ENCODE data around the gene TSHR. TPM values are rescaled to one million over a fixed set of nuclear protein-coding genes. Genes with fewer than 3 reads are reported as not detected.

The TSHR gene
- total and polyA plus RNA-seq, 2 experiments from 2014 or later = 0.59 to 0.78 TPM

DNA sequence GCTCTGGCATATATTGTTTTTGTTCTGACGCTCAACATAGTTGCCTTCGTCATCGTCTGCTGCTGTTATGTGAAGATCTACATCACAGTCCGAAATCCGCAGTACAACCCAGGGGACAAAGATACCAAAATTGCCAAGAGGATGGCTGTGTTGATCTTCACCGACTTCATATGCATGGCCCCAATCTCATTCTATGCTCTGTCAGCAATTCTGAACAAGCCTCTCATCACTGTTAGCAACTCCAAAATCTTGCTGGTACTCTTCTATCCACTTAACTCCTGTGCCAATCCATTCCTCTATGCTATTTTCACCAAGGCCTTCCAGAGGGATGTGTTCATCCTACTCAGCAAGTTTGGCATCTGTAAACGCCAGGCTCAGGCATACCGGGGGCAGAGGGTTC lies 188.4 kb downstream of the TSHR start:
- Histone ChIP-seq H3K9me2 (ENCODE audit: insufficient read depth) (peaks cover 5% of the 10 kb centered on the region; the same call in 1 of the 2 replicates), H3K36me3 (ENCODE audit: insufficient read depth) (no peaks in the 10 kb centered on the region), H3K27ac (ENCODE audit: low read depth) (no peak overlapping the region), H3K79me2 (replicated peaks; ENCODE audit: insufficient read depth) (no peaks in the 10 kb centered on the region), H3K4me3 (no peak overlapping the region), H3K4me2 (no peak overlapping the region), H3F3A (replicated peaks; ENCODE audit: low read depth) (no peaks in the 10 kb centered on the region), H4K20me1 (replicated peaks; ENCODE audit: insufficient read depth) (no peaks in the 10 kb centered on the region), H3K27me3 (ENCODE audit: insufficient read depth) (no peaks in the 10 kb centered on the region), H3K4me1 (ENCODE audit: insufficient read depth) (no peaks in the 10 kb centered on the region), H2AFZ (no peak overlapping the region)
- no peak overlapping the region for H3K4me3 Mint-ChIP-seq
- no peaks in the 10 kb centered on the region for H3K9me3 Mint-ChIP-seq
- H3K27ac Mint-ChIP-seq = no peak overlapping the region
- no peaks in the 10 kb centered on the region for H3K4me1 Mint-ChIP-seq
- no peak for DNase-seq (ENCODE audit: low spot score)
- H3K36me3 Mint-ChIP-seq (ENCODE audit: low read depth) = no peaks in the 10 kb centered on the region
- TF ChIP-seq, protein P1, sequence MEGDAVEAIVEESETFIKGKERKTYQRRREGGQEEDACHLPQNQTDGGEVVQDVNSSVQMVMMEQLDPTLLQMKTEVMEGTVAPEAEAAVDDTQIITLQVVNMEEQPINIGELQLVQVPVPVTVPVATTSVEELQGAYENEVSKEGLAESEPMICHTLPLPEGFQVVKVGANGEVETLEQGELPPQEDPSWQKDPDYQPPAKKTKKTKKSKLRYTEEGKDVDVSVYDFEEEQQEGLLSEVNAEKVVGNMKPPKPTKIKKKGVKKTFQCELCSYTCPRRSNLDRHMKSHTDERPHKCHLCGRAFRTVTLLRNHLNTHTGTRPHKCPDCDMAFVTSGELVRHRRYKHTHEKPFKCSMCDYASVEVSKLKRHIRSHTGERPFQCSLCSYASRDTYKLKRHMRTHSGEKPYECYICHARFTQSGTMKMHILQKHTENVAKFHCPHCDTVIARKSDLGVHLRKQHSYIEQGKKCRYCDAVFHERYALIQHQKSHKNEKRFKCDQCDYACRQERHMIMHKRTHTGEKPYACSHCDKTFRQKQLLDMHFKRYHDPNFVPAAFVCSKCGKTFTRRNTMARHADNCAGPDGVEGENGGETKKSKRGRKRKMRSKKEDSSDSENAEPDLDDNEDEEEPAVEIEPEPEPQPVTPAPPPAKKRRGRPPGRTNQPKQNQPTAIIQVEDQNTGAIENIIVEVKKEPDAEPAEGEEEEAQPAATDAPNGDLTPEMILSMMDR (conservative IDR thresholded peaks at IDR 0.05; ENCODE audit: low read depth in 2 of 2) = no peak
- TF ChIP-seq EZH2phosphoT487 (IDR thresholded peaks at IDR 0.05; ENCODE audit: unreplicated experiment) (no peak), CREB1 (CRISPR knock-in tag; IDR thresholded peaks at IDR 0.05; ENCODE audit: low read depth) (no peak), POLR2AphosphoS5 (IDR thresholded peaks at IDR 0.05; ENCODE audit: low read depth) (no peak)
- TF ChIP-seq, protein P2, sequence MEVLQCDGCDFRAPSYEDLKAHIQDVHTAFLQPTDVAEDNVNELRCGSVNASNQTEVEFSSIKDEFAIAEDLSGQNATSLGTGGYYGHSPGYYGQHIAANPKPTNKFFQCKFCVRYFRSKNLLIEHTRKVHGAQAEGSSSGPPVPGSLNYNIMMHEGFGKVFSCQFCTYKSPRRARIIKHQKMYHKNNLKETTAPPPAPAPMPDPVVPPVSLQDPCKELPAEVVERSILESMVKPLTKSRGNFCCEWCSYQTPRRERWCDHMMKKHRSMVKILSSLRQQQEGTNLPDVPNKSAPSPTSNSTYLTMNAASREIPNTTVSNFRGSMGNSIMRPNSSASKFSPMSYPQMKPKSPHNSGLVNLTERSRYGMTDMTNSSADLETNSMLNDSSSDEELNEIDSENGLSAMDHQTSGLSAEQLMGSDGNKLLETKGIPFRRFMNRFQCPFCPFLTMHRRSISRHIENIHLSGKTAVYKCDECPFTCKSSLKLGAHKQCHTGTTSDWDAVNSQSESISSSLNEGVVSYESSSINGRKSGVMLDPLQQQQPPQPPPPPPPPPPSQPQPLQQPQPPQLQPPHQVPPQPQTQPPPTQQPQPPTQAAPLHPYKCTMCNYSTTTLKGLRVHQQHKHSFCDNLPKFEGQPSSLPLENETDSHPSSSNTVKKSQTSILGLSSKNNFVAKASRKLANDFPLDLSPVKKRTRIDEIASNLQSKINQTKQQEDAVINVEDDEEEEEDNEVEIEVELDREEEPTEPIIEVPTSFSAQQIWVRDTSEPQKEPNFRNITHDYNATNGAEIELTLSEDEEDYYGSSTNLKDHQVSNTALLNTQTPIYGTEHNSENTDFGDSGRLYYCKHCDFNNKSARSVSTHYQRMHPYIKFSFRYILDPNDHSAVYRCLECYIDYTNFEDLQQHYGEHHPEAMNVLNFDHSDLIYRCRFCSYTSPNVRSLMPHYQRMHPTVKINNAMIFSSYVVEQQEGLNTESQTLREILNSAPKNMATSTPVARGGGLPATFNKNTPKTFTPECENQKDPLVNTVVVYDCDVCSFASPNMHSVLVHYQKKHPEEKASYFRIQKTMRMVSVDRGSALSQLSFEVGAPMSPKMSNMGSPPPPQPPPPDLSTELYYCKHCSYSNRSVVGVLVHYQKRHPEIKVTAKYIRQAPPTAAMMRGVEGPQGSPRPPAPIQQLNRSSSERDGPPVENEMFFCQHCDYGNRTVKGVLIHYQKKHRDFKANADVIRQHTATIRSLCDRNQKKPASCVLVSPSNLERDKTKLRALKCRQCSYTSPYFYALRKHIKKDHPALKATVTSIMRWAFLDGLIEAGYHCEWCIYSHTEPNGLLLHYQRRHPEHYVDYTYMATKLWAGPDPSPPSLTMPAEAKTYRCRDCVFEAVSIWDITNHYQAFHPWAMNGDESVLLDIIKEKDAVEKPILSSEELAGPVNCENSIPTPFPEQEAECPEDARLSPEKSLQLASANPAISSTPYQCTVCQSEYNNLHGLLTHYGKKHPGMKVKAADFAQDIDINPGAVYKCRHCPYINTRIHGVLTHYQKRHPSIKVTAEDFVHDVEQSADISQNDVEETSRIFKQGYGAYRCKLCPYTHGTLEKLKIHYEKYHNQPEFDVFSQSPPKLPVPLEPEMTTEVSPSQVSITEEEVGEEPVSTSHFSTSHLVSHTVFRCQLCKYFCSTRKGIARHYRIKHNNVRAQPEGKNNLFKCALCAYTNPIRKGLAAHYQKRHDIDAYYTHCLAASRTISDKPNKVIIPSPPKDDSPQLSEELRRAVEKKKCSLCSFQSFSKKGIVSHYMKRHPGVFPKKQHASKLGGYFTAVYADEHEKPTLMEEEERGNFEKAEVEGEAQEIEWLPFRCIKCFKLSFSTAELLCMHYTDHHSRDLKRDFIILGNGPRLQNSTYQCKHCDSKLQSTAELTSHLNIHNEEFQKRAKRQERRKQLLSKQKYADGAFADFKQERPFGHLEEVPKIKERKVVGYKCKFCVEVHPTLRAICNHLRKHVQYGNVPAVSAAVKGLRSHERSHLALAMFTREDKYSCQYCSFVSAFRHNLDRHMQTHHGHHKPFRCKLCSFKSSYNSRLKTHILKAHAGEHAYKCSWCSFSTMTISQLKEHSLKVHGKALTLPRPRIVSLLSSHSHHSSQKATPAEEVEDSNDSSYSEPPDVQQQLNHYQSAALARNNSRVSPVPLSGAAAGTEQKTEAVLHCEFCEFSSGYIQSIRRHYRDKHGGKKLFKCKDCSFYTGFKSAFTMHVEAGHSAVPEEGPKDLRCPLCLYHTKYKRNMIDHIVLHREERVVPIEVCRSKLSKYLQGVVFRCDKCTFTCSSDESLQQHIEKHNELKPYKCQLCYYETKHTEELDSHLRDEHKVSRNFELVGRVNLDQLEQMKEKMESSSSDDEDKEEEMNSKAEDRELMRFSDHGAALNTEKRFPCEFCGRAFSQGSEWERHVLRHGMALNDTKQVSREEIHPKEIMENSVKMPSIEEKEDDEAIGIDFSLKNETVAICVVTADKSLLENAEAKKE (CRISPR knock-in tag; IDR thresholded peaks at IDR 0.05) = no peak
- ATAC-seq = no peak
- H3K27me3 Mint-ChIP-seq (ENCODE audit: insufficient read depth, low read depth, poor library complexity) = no peaks in the 10 kb centered on the region
